ENCODE measurements around the gene ADGRV1. TPM values are rescaled to one million over a fixed set of nuclear protein-coding genes. Genes with fewer than 3 reads are reported as not detected.

The ADGRV1 gene
- total and polyA plus RNA-seq, 9 of the 15 experiments (the other 6 are each of a cell fraction or from before 2014, with no cell fraction given) = 21.7 to 156 (median 58.2) TPM

- TF ChIP-seq BRF2 (IDR thresholded peaks at IDR 0.05; ENCODE audit: borderline replicate concordance, insufficient read depth, insufficient read length) = no peak
- TF ChIP-seq SRSF9 (IDR thresholded peaks at IDR 0.05; ENCODE audit: borderline replicate concordance, low read depth, low read length) = no peak
Observed at GRCh38 chr5:90803876-90804275, 245.3 kb downstream of the ADGRV1 start (continued).

DNA sequence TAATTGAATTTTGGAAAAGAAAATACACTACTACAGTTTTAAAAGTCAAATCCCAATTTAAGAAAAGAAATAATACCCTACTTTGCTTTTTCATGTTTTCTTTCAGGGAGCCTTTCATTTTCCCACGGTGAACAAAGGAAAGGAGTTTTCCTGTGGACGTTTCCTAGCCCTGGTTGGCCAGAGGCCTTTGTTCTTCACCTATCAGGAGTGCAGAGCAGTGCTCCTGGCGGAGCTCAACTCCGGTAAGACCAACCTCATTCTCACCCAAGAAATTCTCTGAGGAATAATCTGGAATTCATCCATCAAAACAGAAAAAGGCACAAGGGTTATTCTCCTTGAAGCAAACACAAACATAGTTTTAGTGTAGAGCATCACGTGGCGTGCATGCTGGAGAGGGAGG, 248.9 kb downstream of the ADGRV1 start:
- WGBS (ENCODE audit: insufficient coverage, low coverage, missing lambda C conversion rate) = 84% methylated on average over 6 of the region's 6 CpGs
- no peaks in the 10 kb centered on the region for H3K27me3 ChIP-seq (ENCODE audit: control insufficient read depth in 2 of 2, insufficient read depth in 2 of 2, low read length in 2 of 2)
- no peaks in the 10 kb centered on the region for H3K79me2 ChIP-seq (ENCODE audit: control insufficient read depth, insufficient read depth, low read length)
- BruUV-seq (replicated peaks) = no TSS peak
- DNase-seq (ENCODE audit: extremely low read depth in 1 of 4, low spot score in 3 of 4) (no peak), FAIRE-seq (no peak), ATAC-seq (no peak)
- H4K20me1 ChIP-seq (replicated peaks; ENCODE audit: control insufficient read depth, insufficient read depth, low read length) = no peaks in the 10 kb centered on the region
- H3K4me2 ChIP-seq (ENCODE audit: insufficient read depth, low read length) = no peak overlapping the region
- no peaks in the 10 kb centered on the region for H3K9me1 ChIP-seq (ENCODE audit: control insufficient read depth, insufficient read depth, low read length)
- H3K4me3 ChIP-seq = no peak overlapping the region
- intact Hi-C loops (cut with micrococcal nuclease) (no loop called here), in situ Hi-C loops (cut with MboI) (no loop called here)
- ChIA-PET POLR2A (no interaction called here), CTCF (ENCODE audit: low intra/inter-chr PET ratio) (no interaction called here)
- H3K9ac ChIP-seq (ENCODE audit: insufficient read depth in 1 of 2, low read depth in 2 of 2, low read length in 2 of 2) = no peak overlapping the region
- H3K9me3 ChIP-seq (replicated peaks; ENCODE audit: control insufficient read depth, insufficient read depth, low read depth, low read length) = no peaks in the 10 kb centered on the region
- no peaks in the 10 kb centered on the region for H3K4me1 ChIP-seq (replicated peaks in 1 of 2; ENCODE audit: control insufficient read depth in 2 of 2, insufficient read depth in 2 of 2, low read length in 2 of 2)
- peaks cover 72% of the 10 kb centered on the region for H3K36me3 ChIP-seq (ENCODE audit: control insufficient read depth, insufficient read depth, low read length)
- H3K27ac ChIP-seq (ENCODE audit: extremely low read depth, low read depth, low read length) = no peak overlapping the region
- H2AFZ ChIP-seq (ENCODE audit: low read depth, low read length) = no peak overlapping the region
- TF ChIP-seq SLC30A9 (CRISPR knock-in tag; IDR thresholded peaks at IDR 0.05) (no peak), ZNF445 (CRISPR knock-in tag; IDR thresholded peaks at IDR 0.05; ENCODE audit: low read depth) (no peak), RBM14 (IDR thresholded peaks at IDR 0.05; ENCODE audit: borderline replicate concordance, insufficient read depth, low read depth, low read length) (no peak), TOE1 (IDR thresholded peaks at IDR 0.05; ENCODE audit: borderline replicate concordance) (no peak), TOE1 (CRISPR knock-in tag; IDR thresholded peaks at IDR 0.05; ENCODE audit: borderline replicate concordance, low read depth) (no peak), ZNF3 (CRISPR knock-in tag; IDR thresholded peaks at IDR 0.05) (no peak), ZZZ3 (IDR thresholded peaks at IDR 0.05) (no peak), ZNF717 (CRISPR knock-in tag; IDR thresholded peaks at IDR 0.05) (no peak), SMC3 (conservative IDR thresholded peaks at IDR 0.05; ENCODE audit: insufficient read depth, low read depth, low read length) (no peak), ZNF583 (CRISPR knock-in tag; IDR thresholded peaks at IDR 0.05) (no peak), CEBPZ (IDR thresholded peaks at IDR 0.05; ENCODE audit: borderline replicate concordance, low read depth, low read length) (no peak)

All from K562 (cell line).